GM12865 (cell line): ENCODE measurements around the gene CACNG1.

Source experiments
- DNase-seq: peaks from one replicate; pipeline ENCODE4 v3.0.0; 2010; ENCODE audit warnings: low read depth
- H3K4me3 ChIP-seq: 2 replicates; pipeline ENCODE4 v1.5.1; 2011; ENCODE audit warnings: mild to moderate bottlenecking, low read depth, low read length, control low read depth
- CTCF ChIP-seq: IDR thresholded peaks from 2 replicates; pipeline ENCODE4 v1.5.1; 2011; ENCODE audit warnings: low read length, control low read depth, low read depth, inconsistent platforms; ENCODE audit not compliant: insufficient read depth; ENCODE audit errors: missing control alignments

Gene CACNG1

DNA sequence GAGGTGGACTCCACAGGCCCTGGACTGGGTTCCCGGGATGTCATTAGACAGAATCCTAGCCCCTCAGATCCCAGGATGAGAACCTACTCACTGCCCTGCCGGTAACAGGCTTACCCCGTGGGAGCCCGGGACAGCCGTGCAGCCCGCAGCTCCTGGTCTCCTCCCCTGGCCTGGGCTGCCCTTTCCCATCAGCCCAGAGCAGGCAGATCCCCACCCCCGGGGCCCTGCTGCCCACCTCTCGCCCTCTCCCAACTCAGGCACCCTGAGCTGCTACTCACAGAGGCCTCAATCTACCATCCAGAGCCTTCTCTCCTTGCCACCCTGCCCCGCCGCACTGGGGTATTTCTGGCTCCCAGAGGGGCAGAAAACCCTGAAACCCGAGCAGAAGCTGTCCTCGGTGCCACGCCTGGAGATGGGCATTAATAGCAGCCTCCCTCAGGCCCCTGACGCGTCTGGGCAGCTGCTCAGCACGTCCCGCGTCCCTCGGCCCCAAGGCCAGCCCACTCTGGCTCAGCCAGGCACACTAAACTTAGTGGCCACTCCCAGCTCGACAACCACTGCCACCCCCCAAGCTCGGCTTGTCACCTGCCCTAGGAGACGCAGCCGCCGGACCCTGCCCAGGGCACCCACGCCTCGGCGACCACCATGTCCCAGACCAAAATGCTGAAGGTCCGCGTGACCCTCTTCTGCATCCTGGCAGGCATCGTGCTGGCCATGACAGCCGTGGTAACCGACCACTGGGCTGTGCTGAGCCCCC lies at the start of gene CACNG1:
Gene CACNG1, plus strand, starts transcription at position 539 of the 757 bp plus-strand sequence. Its CDS starts 107 bp downstream, at position 646.
- no peak within 1 kb of the TSS for H3K4me3 ChIP-seq
- TF ChIP-seq CTCF: no peak
- DNase-seq: no peak

DNA sequence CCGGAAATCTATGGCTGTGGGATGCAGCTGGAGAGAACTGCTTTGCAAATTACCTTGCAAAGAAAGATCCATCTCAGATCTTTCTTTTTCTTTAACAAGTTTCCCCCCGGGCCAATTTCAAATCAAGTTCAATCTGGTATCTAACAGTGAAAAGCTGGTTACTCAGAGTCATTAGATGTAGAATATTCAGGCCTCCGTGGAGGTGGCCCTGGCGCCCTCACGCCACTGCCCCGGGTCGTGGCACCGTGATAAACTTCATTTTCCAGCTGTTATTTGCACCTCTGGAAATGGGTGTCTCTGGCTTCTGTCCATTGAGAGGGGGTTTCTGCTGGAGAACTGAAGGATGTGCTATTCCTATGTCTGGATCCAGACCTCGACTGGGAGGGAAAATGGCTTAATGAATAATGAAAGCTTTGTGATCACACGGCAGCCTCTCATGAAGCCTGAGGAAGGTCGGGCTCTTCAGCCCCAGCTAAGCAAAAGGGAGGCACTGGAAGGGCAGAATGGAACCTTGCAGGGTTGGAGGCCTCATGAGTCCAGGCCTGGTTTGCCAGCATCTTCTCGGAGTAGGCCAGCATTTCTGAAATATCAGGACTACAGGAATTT lies 49.3 kb upstream of the CACNG1 start:
- no peak for TF ChIP-seq CTCF
- H3K4me3 ChIP-seq: no peak overlapping the region
- DNase-seq: no peak

DNA sequence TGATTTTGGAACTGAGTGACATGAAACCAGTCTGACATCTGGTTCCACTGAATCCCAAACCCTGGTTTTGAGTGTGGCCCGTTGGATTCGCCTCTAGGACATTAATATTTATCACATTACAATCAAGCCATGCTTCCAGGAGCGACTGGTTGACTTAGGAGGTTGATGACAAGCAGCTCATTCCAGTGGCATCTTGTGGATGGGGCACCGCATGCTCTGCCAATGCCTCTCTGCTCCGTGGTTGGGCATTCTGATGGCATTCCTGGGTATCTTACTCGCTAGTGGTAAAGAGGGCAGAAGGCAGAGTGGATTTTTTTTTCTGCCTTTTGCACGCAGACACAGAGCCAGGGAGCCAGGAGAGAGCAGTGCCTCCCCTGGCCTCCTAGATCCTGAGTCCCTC lies 48.4 kb upstream of the CACNG1 start:
- DNase-seq: no peak
- no peak for TF ChIP-seq CTCF
- no peak overlapping the region for H3K4me3 ChIP-seq

GRCh38 chr17:66996926-66997325 lies 47.4 kb upstream of the CACNG1 start:
- no peak for TF ChIP-seq CTCF
- DNase-seq: no peak

DNA sequence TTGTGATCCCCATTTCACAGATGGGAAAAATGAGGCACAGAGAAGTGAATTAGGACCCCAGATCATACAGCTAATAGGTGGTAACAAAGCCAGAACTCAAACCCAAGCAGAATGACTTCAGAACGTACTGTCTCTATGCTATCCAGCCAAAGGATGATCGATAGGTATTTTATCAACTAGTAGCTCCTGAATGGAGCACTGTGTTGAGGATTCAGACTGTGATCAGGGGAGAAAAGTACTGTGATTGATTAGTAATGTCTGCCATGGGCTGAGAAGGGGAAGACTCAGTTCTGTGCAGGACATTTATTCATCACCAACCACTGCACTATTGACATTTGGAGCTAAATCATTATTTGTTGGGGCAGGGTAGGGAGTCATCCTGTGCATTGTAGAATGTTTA lies 41.1 kb upstream of the CACNG1 start:
- DNase-seq: no peak
- H3K4me3 ChIP-seq: no peak overlapping the region
- no peak for TF ChIP-seq CTCF

More at GRCh38 chr17:66996926-66997325, 47.4 kb upstream of the CACNG1 start:
- no peak overlapping the region for H3K4me3 ChIP-seq

DNA sequence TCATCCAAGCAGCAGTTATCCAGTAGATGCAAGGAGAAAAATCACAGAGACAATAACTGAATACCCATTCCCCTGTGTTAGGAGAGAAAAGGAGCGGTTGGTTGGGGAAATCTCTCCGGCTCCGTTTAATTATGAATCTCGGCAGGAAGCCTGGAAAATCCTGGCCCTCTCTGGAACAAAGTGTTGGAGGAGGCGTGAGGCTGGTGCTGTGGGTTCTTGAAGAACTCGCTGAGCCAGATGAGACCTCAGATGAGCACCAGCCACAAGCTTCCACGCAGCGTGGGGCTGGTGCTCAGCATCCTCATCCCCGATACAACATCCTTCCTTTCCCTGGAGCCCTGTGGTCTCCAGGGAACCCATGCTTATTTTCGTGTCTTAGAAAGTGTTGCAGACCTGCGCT lies 40.2 kb upstream of the CACNG1 start:
- DNase-seq: no peak
- H3K4me3 ChIP-seq: no peak overlapping the region
- no peak for TF ChIP-seq CTCF
